SU-DHL-6 (cell line): ENCODE results near the gene MND1.

ENCODE experiments used
- H2AFZ ChIP-seq: fragments of 200-600 bp; sonication (generic); 2 replicates; pipeline ENCODE4 v1.6.1; 2014; ENCODE audit warnings: low read depth, mild to moderate bottlenecking, moderate library complexity, mixed read lengths, antibody characterized with exemption, low read length; ENCODE audit not compliant: severe bottlenecking
- H3F3A ChIP-seq: fragments of 200-600 bp; shearing (Covaris generic); 2 replicates; pipeline ENCODE4 v1.6.0; 2016; ENCODE audit warnings: antibody characterized with exemption, mild to moderate bottlenecking; ENCODE audit not compliant: insufficient read depth
- H3K27ac ChIP-seq: fragments of 200-600 bp; sonication (generic); 2 replicates; pipeline ENCODE4 v1.5.1; 2016; ENCODE audit warnings: low read depth, mild to moderate bottlenecking, low read length, moderate library complexity, mixed read lengths
- H3K27me3 ChIP-seq: fragments of 200-600 bp; sonication (generic), shearing (Covaris generic); 2 replicates; pipeline ENCODE4 v1.6.0; 2014; ENCODE audit warnings: mild to moderate bottlenecking, low read length
- H3K36me3 ChIP-seq: fragments of 200-600 bp; sonication (generic); 2 replicates; pipeline ENCODE4 v1.6.1; 2014; ENCODE audit warnings: mild to moderate bottlenecking, low read length, mixed read lengths
- H3K4me2 ChIP-seq: fragments of 300-600, 200-600 bp; shearing (Covaris generic), sonication (generic); 2 replicates; pipeline ENCODE4 v1.6.0; 2014; ENCODE audit warnings: low read length, low read depth, mild to moderate bottlenecking; ENCODE audit not compliant: poor library complexity, severe bottlenecking
- H3K4me3 ChIP-seq: fragments of 200-600 bp; sonication (generic); 2 replicates; pipeline ENCODE4 v1.5.1; 2014; ENCODE audit warnings: antibody characterized with exemption, low read length, mild to moderate bottlenecking, mixed read lengths; ENCODE audit not compliant: insufficient read depth, poor library complexity, severe bottlenecking
- H3K79me2 ChIP-seq: fragments of 200-600 bp; sonication (generic); 2 replicates; pipeline ENCODE4 v1.6.1; 2014; ENCODE audit warnings: mild to moderate bottlenecking, low read length, moderate library complexity; ENCODE audit not compliant: insufficient read depth
- H3K9ac ChIP-seq: fragments of 200-600 bp; sonication (generic); 2 replicates; pipeline ENCODE4 v1.7.0; 2014; ENCODE audit warnings: mild to moderate bottlenecking, low read length
- H3K9me2 ChIP-seq: fragments of 200-600 bp; sonication (generic); replicated peaks from 2 replicates; pipeline ENCODE4 v1.6.1; 2014; ENCODE audit warnings: low read length; ENCODE audit not compliant: insufficient read depth
- H3K9me3 ChIP-seq: fragments of 200-600 bp; sonication (generic); 2 replicates; pipeline ENCODE4 v1.6.1; 2014; ENCODE audit warnings: low read length, mixed read lengths; ENCODE audit not compliant: insufficient read depth
- H4K20me1 ChIP-seq: fragments of 200-600 bp; sonication (generic); 2 replicates; pipeline ENCODE4 v1.6.1; 2014; ENCODE audit warnings: low read depth, mild to moderate bottlenecking, antibody characterized with exemption, low read length, moderate library complexity, mixed read lengths
- CTCF ChIP-seq: fragments of 200-600 bp; sonication (generic); IDR thresholded peaks from one replicate; pipeline ENCODE4 v1.5.1; 2017; ENCODE audit warnings: antibody characterized with exemption, mild to moderate bottlenecking, low read length, moderate library complexity; ENCODE audit not compliant: insufficient read depth, poor library complexity, severe bottlenecking
- EZH2phosphoT487 ChIP-seq: fragments of 200-600 bp; sonication (generic), shearing (Covaris generic); conservative IDR thresholded peaks from 2 replicates; pipeline ENCODE4 v1.6.1; 2018; ENCODE audit warnings: mild to moderate bottlenecking, antibody characterized with exemption, low read length, moderate library complexity, mixed read lengths

MND1 gene

DNA sequence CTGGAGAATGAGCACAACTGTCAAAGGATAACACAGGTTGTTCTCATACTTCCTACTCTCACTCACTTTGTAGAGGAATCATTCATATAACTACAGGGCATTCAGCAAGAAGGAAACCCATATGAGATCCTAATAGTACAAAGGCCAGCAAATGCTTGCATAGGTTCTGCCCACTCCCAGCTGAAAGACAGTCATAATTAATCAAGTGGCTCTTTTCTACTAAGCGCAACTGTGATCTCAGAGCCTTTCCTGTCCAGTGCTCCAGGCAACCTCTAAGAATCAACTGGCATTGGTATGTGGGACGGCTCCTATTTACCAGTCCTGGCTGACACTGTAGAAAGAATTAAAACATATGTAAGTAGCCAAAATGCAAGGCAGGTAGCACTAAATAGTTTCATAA, 18.9 kb upstream of the MND1 start:
- Histone ChIP-seq H3K27me3 (no peaks in the 10 kb centered on the region), H3K9ac (no peak overlapping the region), H4K20me1 (no peaks in the 10 kb centered on the region), H3K9me3 (no peaks in the 10 kb centered on the region), H3K9me2 (no peaks in the 10 kb centered on the region), H2AFZ (no peak overlapping the region), H3K4me3 (no peak overlapping the region), H3K4me2 (no peak overlapping the region), H3K79me2 (no peaks in the 10 kb centered on the region), H3K27ac (no peak overlapping the region), H3F3A (no peaks in the 10 kb centered on the region), H3K36me3 (no peaks in the 10 kb centered on the region)
- no peak for TF ChIP-seq EZH2phosphoT487
- TF ChIP-seq CTCF = no peak

DNA sequence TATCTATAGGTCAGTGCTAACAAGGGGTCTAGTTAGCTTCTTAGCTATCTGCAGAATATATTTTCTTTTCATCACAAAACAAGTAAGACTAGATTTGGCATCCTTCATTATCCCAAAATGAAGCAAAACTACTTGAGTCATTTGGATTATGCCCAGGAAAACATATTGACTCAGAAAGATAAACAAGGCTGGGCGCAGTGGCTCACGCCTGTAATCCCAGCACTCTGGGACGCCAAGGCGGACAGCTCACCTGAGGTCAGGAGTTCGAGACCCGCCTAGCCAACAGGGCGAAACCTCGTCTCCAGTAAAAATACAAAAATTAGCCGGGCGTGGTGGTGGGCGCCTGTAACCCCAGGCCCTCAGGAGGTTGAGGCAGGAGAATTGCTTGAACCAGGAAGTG, 18.0 kb upstream of the MND1 start:
- Histone ChIP-seq H3K27ac (no peak overlapping the region), H3K36me3 (no peaks in the 10 kb centered on the region), H2AFZ (no peak overlapping the region), H4K20me1 (no peaks in the 10 kb centered on the region), H3F3A (no peaks in the 10 kb centered on the region), H3K4me2 (no peak overlapping the region), H3K27me3 (no peaks in the 10 kb centered on the region), H3K9ac (no peak overlapping the region), H3K9me2 (no peaks in the 10 kb centered on the region), H3K79me2 (no peaks in the 10 kb centered on the region), H3K9me3 (no peaks in the 10 kb centered on the region), H3K4me3 (no peak overlapping the region)
- TF ChIP-seq EZH2phosphoT487 = no peak
- no peak for TF ChIP-seq CTCF

DNA sequence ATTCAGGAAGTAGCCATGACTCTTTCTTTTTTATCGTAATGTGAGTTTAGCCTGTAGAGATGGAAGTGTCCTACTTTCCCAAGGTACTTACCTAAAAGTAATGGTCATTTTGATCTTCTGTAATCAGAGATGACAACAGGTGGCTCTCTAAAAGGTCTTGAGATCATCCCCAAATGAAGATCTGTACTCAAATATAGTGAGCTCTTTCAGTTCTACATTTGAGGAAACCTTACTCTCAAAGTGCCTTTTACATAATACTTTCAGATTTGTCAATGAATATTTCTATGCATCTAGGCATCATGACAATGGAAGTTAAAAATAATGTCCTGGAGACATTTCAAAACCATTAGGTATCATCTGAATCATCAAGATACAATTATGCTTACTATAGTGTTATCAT, 17.2 kb upstream of the MND1 start:
- H3K9me2 ChIP-seq = no peaks in the 10 kb centered on the region
- H3F3A ChIP-seq = no peaks in the 10 kb centered on the region
- no peak overlapping the region for H2AFZ ChIP-seq
- no peaks in the 10 kb centered on the region for H3K36me3 ChIP-seq
- H3K4me3 ChIP-seq = no peak overlapping the region
- no peak for TF ChIP-seq EZH2phosphoT487
- no peak for TF ChIP-seq CTCF
- no peaks in the 10 kb centered on the region for H4K20me1 ChIP-seq
- H3K27ac ChIP-seq = no peak overlapping the region
- no peak overlapping the region for H3K4me2 ChIP-seq
- no peaks in the 10 kb centered on the region for H3K79me2 ChIP-seq
- no peaks in the 10 kb centered on the region for H3K27me3 ChIP-seq
- H3K9ac ChIP-seq = no peak overlapping the region
- H3K9me3 ChIP-seq = no peaks in the 10 kb centered on the region

DNA sequence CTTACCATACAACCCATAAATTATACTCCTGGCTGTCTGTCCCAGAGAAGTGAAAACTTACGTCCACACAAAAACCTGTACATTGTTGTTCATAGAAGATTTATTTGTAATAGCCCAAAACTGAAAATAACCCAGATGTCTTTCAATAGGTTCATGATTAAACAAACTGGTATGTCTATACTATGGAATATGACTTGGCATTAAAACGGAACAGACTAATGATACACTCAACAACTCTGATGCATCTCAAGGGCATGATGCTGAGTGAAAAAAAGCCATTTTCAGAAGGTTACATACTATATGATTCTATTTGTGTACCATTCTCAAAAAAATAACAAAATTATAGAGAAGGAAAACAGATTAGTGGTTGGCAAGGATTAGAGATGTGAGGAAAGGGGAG, 11.6 kb upstream of the MND1 start:
- Histone ChIP-seq H3K27me3 (no peaks in the 10 kb centered on the region), H3K27ac (no peak overlapping the region), H3K36me3 (no peaks in the 10 kb centered on the region), H4K20me1 (no peaks in the 10 kb centered on the region), H2AFZ (no peak overlapping the region), H3K9ac (no peak overlapping the region), H3K9me2 (no peaks in the 10 kb centered on the region), H3K4me3 (no peak overlapping the region), H3F3A (no peaks in the 10 kb centered on the region), H3K79me2 (no peaks in the 10 kb centered on the region), H3K4me2 (no peak overlapping the region), H3K9me3 (no peaks in the 10 kb centered on the region)
- no peak for TF ChIP-seq EZH2phosphoT487
- no peak for TF ChIP-seq CTCF
